ENCODE measurements around the gene TMEM30B.

GRCh38 chr14:61280092-61280525, 1.0 kb downstream of the TMEM30B start:
- TF ChIP-seq EZH2 (IDR thresholded peaks at IDR 0.05; ENCODE audit: insufficient read depth, poor library complexity, severe bottlenecking) (no peak), EZH2phosphoT487 (IDR thresholded peaks at IDR 0.05; ENCODE audit: insufficient read depth, low read depth) (no peak)

Data from GM23248 (cell line).